Measurements from ENCODE around the gene SYS1.

The SYS1 gene

GRCh38 chr20:45316150-45317080 is 46.5 kb upstream of the SYS1 start:
- Histone ChIP-seq H3F3A (ENCODE audit: insufficient read depth, low read length) (peaks cover 5% of the 10 kb centered on the region; the same call in 1 of the 2 replicates), H3K27me3 (replicated peaks; ENCODE audit: insufficient read depth, low read length) (no peaks in the 10 kb centered on the region; the same call in 1 of the 2 replicates), H3K4me1 (ENCODE audit: low read length) (peaks cover 9% of the 10 kb centered on the region), H2AFZ (ENCODE audit: low read length) (no peak overlapping the region), H3K9me3 (replicated peaks; ENCODE audit: insufficient read depth, low read length) (no peaks in the 10 kb centered on the region), H3K27ac (ENCODE audit: low read length) (no peak overlapping the region), H3K4me3 (ENCODE audit: low read length) (no peak overlapping the region), H3K4me2 (ENCODE audit: low read depth, low read length) (no peak overlapping the region), H4K20me1 (ENCODE audit: insufficient read depth, low read length) (no peaks in the 10 kb centered on the region), H3K9me2 (replicated peaks; ENCODE audit: insufficient read depth, low read length) (no peaks in the 10 kb centered on the region), H3K9ac (ENCODE audit: low read length) (no peak overlapping the region), H3K79me2 (ENCODE audit: low read length) (no peaks in the 10 kb centered on the region), H3K36me3 (replicated peaks; ENCODE audit: insufficient read depth, low read length) (no peaks in the 10 kb centered on the region)
- no peak for DNase-seq
- TF ChIP-seq CTCF (IDR thresholded peaks at IDR 0.05; ENCODE audit: low read length), result no peak
- TF ChIP-seq EZH2phosphoT487 (IDR thresholded peaks at IDR 0.05; ENCODE audit: low read length), result no peak
- no peak for TF ChIP-seq EZH2 (optimal IDR thresholded peaks at IDR 0.05; ENCODE audit: low read depth, low read length)

- Histone ChIP-seq H3K27me3 (replicated peaks; ENCODE audit: insufficient read depth, low read length) (no peaks in the 10 kb centered on the region; the same call in 1 of the 2 replicates), H3K4me1 (ENCODE audit: low read length) (peaks cover 9% of the 10 kb centered on the region), H3F3A (ENCODE audit: insufficient read depth, low read length) (peaks cover 5% of the 10 kb centered on the region; the same call in 1 of the 2 replicates), H3K79me2 (ENCODE audit: low read length) (no peaks in the 10 kb centered on the region), H2AFZ (ENCODE audit: low read length) (no peak overlapping the region), H3K4me3 (ENCODE audit: low read length) (no peak overlapping the region), H3K9me3 (replicated peaks; ENCODE audit: insufficient read depth, low read length) (no peaks in the 10 kb centered on the region), H3K9ac (ENCODE audit: low read length) (no peak overlapping the region), H3K27ac (ENCODE audit: low read length) (no peak overlapping the region), H3K36me3 (replicated peaks; ENCODE audit: insufficient read depth, low read length) (no peaks in the 10 kb centered on the region), H4K20me1 (ENCODE audit: insufficient read depth, low read length) (no peaks in the 10 kb centered on the region), H3K4me2 (ENCODE audit: low read depth, low read length) (no peak overlapping the region), H3K9me2 (replicated peaks; ENCODE audit: insufficient read depth, low read length) (no peaks in the 10 kb centered on the region)
- TF ChIP-seq CTCF (IDR thresholded peaks at IDR 0.05; ENCODE audit: low read length) (no peak), EZH2 (optimal IDR thresholded peaks at IDR 0.05; ENCODE audit: low read depth, low read length) (no peak), EZH2phosphoT487 (IDR thresholded peaks at IDR 0.05; ENCODE audit: low read length) (no peak)
- DNase-seq, result no peak
Observed at GRCh38 chr20:45317826-45318225, 45.1 kb upstream of the SYS1 start.

DNA sequence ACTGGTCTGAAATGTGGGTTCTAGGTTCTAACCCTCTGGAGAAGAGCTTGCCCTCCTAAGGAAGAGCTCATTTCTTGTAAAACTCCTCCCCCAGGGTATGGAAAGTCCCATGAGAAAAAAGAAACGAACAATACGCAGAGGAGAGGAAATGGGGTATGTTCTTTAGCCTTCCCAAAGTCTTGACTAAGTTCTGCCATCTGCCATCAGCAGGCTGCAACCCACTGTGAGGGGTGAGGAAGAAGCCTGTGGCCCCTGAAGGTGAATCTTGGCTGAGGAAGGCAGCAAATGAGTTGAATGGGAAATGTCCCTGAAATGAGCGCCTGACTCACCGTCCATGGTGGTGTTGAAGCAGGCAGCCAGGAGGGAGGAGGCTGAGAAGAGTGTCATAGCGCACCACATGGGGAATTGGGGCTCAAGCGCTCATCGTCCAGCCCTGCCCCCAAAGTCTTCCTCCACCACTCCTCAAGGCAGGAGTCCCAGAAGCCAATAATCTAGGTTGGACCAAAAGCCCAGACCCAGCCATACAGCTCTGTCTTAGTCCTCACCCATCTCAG is 44.5 kb upstream of the SYS1 start:
- H3K79me2 ChIP-seq (ENCODE audit: low read length), result no peaks in the 10 kb centered on the region
- H3K9me2 ChIP-seq (replicated peaks; ENCODE audit: insufficient read depth, low read length), result no peaks in the 10 kb centered on the region
- H3K4me3 ChIP-seq (ENCODE audit: low read length), result no peak overlapping the region
- H3K36me3 ChIP-seq (replicated peaks; ENCODE audit: insufficient read depth, low read length), result no peaks in the 10 kb centered on the region
- TF ChIP-seq EZH2phosphoT487 (IDR thresholded peaks at IDR 0.05; ENCODE audit: low read length), result no peak
- TF ChIP-seq CTCF (IDR thresholded peaks at IDR 0.05; ENCODE audit: low read length), result no peak
- no peak for TF ChIP-seq EZH2 (optimal IDR thresholded peaks at IDR 0.05; ENCODE audit: low read depth, low read length)
- DNase-seq, result no peak
- no peak overlapping the region for H3K4me2 ChIP-seq (ENCODE audit: low read depth, low read length)
- H3K27ac ChIP-seq (ENCODE audit: low read length), result no peak overlapping the region
- no peaks in the 10 kb centered on the region; the same call in 1 of the 2 replicates for H3K27me3 ChIP-seq (replicated peaks; ENCODE audit: insufficient read depth, low read length)
- no peaks in the 10 kb centered on the region for H3K9me3 ChIP-seq (replicated peaks; ENCODE audit: insufficient read depth, low read length)
- H3K4me1 ChIP-seq (ENCODE audit: low read length), result peaks cover 9% of the 10 kb centered on the region
- H4K20me1 ChIP-seq (ENCODE audit: insufficient read depth, low read length), result no peaks in the 10 kb centered on the region
- peaks cover 5% of the 10 kb centered on the region; the same call in 1 of the 2 replicates for H3F3A ChIP-seq (ENCODE audit: insufficient read depth, low read length)
- H2AFZ ChIP-seq (ENCODE audit: low read length), result no peak overlapping the region
- H3K9ac ChIP-seq (ENCODE audit: low read length), result no peak overlapping the region

Measured in MM.1S (cell line).